Esophagus squamous epithelium (tissue), 4 donors: ENCODE measurements around the gene LTBP1.

Experiments
- POLR2A ChIP-seq, 4 donors: fragments of 450-650 bp; IDR thresholded peaks; one replicate each; pipeline ENCODE4 v1.6.1; 2017; ENCODE audit warnings: antibody characterized with exemption in 4 of 4, mild to moderate bottlenecking in 4 of 4, moderate library complexity in 3 of 4
- TF ChIP-seq, protein P1 (sequence below), 6 experiments: fragments of 450-650 bp in 4 of 6; fragments of 200-600 bp in 2 of 6; sonication (generic) in 2 of 6; IDR thresholded peaks; one replicate each; pipeline ENCODE4 v1.5.1; 2016 to 2019; ENCODE audit warnings: antibody characterized with exemption in 6 of 6, mild to moderate bottlenecking in 4 of 6, moderate library complexity in 4 of 6

DNA sequence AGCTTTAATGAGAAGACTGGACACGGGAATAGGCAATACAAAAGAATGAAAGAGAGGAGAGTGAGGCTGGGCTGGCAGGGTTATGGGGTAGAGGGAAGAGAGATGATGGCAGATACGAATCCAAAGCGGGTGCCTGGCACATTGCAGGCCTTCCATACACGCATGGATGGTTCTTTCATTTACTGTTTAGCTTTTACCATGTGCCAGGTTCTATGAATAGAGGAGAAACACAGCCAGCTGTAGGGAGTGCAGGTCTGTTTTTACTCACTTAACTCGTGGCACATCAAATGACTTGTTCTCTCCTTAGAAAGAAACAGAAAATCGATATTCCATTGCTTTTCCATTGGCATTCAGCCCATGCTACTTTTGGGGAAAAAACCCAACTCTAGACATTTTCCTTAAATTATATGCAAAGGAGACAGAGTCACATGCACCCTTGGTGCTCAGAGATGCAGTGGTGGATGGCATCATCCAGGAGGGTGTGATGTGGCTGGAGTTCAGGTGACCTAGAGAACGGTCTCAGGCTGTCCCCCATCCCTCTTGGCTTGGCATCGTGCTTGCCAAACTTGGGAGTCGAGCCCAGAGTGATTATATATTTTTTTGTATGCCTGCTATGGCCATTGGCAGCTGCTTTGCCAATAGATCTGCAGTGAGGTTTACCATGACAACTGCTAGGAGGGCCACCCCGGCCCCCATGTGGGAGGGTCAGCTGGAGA lies 6.2 kb downstream of the LTBP1 start:
- TF ChIP-seq, protein P1, sequence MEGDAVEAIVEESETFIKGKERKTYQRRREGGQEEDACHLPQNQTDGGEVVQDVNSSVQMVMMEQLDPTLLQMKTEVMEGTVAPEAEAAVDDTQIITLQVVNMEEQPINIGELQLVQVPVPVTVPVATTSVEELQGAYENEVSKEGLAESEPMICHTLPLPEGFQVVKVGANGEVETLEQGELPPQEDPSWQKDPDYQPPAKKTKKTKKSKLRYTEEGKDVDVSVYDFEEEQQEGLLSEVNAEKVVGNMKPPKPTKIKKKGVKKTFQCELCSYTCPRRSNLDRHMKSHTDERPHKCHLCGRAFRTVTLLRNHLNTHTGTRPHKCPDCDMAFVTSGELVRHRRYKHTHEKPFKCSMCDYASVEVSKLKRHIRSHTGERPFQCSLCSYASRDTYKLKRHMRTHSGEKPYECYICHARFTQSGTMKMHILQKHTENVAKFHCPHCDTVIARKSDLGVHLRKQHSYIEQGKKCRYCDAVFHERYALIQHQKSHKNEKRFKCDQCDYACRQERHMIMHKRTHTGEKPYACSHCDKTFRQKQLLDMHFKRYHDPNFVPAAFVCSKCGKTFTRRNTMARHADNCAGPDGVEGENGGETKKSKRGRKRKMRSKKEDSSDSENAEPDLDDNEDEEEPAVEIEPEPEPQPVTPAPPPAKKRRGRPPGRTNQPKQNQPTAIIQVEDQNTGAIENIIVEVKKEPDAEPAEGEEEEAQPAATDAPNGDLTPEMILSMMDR (IDR thresholded peaks at IDR 0.05): no peak
- no peak for TF ChIP-seq POLR2A (IDR thresholded peaks at IDR 0.05)
